Parathyroid adenoma (tissue), 2 donors: ENCODE results near the gene DBN1.

ENCODE experiments used
- H2AFZ ChIP-seq: fragments of 300-600 bp; sonication (generic); one replicate; pipeline ENCODE4 v1.7.0; 2017; ENCODE audit warnings: antibody characterized with exemption, mild to moderate bottlenecking
- H3K27ac ChIP-seq: fragments of 300-600 bp; sonication (generic); one replicate; pipeline ENCODE4 v1.7.0; 2017
- H3K27me3 ChIP-seq: fragments of 300-600 bp; sonication (generic); one replicate; pipeline ENCODE4 v1.7.0; 2017; ENCODE audit warnings: low read length; ENCODE audit not compliant: control insufficient read depth, insufficient read depth
- H3K36me3 ChIP-seq: fragments of 300-600 bp; sonication (generic); one replicate; pipeline ENCODE4 v1.7.0; 2017; ENCODE audit warnings: low read length; ENCODE audit not compliant: control insufficient read depth, insufficient read depth
- H3K4me1 ChIP-seq: fragments of 300-600 bp; sonication (generic); one replicate; pipeline ENCODE4 v1.7.0; 2017; ENCODE audit warnings: control low read depth
- H3K4me2 ChIP-seq: fragments of 300-600 bp; sonication (generic); one replicate; pipeline ENCODE4 v1.7.0; 2017; ENCODE audit warnings: low read length
- H3K4me3 ChIP-seq: fragments of 300-600 bp; sonication (generic); one replicate; pipeline ENCODE4 v1.7.0; 2017; ENCODE audit warnings: low read depth, low read length
- H3K79me2 ChIP-seq: fragments of 300-600 bp; sonication (generic); one replicate; pipeline ENCODE4 v1.7.0; 2017; ENCODE audit warnings: control low read depth
- H3K9ac ChIP-seq: fragments of 300-600 bp; sonication (generic); one replicate; pipeline ENCODE4 v1.7.0; 2017; ENCODE audit warnings: mild to moderate bottlenecking
- H3K9me3 ChIP-seq: fragments of 300-600 bp; sonication (generic); one replicate; pipeline ENCODE4 v1.7.0; 2017; ENCODE audit warnings: low read length; ENCODE audit not compliant: control insufficient read depth
- CTCF ChIP-seq: fragments of 300-600 bp; sonication (generic); IDR thresholded peaks from one replicate; pipeline ENCODE4 v1.7.0; 2017; ENCODE audit warnings: antibody characterized with exemption, mild to moderate bottlenecking
- donor health status: primary hyperparathyroidism.

Gene DBN1

GRCh38 chr5:177479774-177480173 is 6.3 kb upstream of the DBN1 start:
- Histone ChIP-seq H3K4me1 (peaks cover 31% of the 10 kb centered on the region), H3K4me3 (no peak overlapping the region), H3K36me3 (peaks cover 2% of the 10 kb centered on the region), H3K9me3 (no peaks in the 10 kb centered on the region), H3K27ac (peak overlapping the region; percentile 99), H2AFZ (peak overlapping the region; percentile 82), H3K4me2 (no peak overlapping the region), H3K9ac (peak overlapping the region; percentile 41), H3K79me2 (no peaks in the 10 kb centered on the region), H3K27me3 (no peaks in the 10 kb centered on the region)
- TF ChIP-seq CTCF, result no peak

- peak overlapping the region; percentile 99 for H3K27ac ChIP-seq
- TF ChIP-seq CTCF, result no peak
- peak overlapping the region; percentile 41 for H3K9ac ChIP-seq
- no peaks in the 10 kb centered on the region for H3K79me2 ChIP-seq
- peak overlapping the region; percentile 82 for H2AFZ ChIP-seq
- peaks cover 2% of the 10 kb centered on the region for H3K36me3 ChIP-seq
- H3K4me3 ChIP-seq, result no peak overlapping the region
- H3K9me3 ChIP-seq, result no peaks in the 10 kb centered on the region
- no peaks in the 10 kb centered on the region for H3K27me3 ChIP-seq
- peaks cover 33% of the 10 kb centered on the region for H3K4me1 ChIP-seq
- peak overlapping the region; percentile 28 for H3K4me2 ChIP-seq
These were observed 5.5 kb upstream of the DBN1 start for GRCh38 chr5:177478711-177479646.

- TF ChIP-seq CTCF, result no peak
- Histone ChIP-seq H2AFZ (no peak overlapping the region), H3K79me2 (no peaks in the 10 kb centered on the region), H3K9me3 (no peaks in the 10 kb centered on the region), H3K36me3 (peaks cover 2% of the 10 kb centered on the region), H3K4me2 (no peak overlapping the region), H3K27me3 (no peaks in the 10 kb centered on the region), H3K4me3 (no peak overlapping the region), H3K9ac (no peak overlapping the region), H3K4me1 (peaks cover 33% of the 10 kb centered on the region), H3K27ac (peak overlapping the region; percentile 99)
These were observed 4.5 kb upstream of the DBN1 start for GRCh38 chr5:177477701-177478477.

- H3K4me2 ChIP-seq, result no peak overlapping the region
- H3K9me3 ChIP-seq, result no peaks in the 10 kb centered on the region
- H3K4me1 ChIP-seq, result peaks cover 43% of the 10 kb centered on the region
- TF ChIP-seq CTCF, result no peak
- H3K79me2 ChIP-seq, result peaks cover 11% of the 10 kb centered on the region
- no peak overlapping the region for H3K4me3 ChIP-seq
- H2AFZ ChIP-seq, result no peak overlapping the region
- no peak overlapping the region for H3K9ac ChIP-seq
- no peaks in the 10 kb centered on the region for H3K27me3 ChIP-seq
- H3K36me3 ChIP-seq, result peaks cover 2% of the 10 kb centered on the region
- peak overlapping the region; percentile 47 for H3K27ac ChIP-seq
These were observed 3.2 kb upstream of the DBN1 start for GRCh38 chr5:177476531-177477233.
